Stimulated activated CD4-positive, alpha-beta T cell treated with anti-CD3 and anti-CD28 coated beads, Interleukin-2, amount 100 ng/mL, for 4 hours (primary cell): ENCODE results near the gene HHAT.
"Not testable (repeated sequence)": the region's sequence is repeated elsewhere in the genome, so short reads cannot be mapped to it uniquely, and the experiment has no call there.

ENCODE experiments used
- DNase-seq: peaks from one replicate; pipeline ENCODE4 v3.0.0-alpha.2; 2020; ENCODE audit warnings: low read depth

Gene HHAT

DNA sequence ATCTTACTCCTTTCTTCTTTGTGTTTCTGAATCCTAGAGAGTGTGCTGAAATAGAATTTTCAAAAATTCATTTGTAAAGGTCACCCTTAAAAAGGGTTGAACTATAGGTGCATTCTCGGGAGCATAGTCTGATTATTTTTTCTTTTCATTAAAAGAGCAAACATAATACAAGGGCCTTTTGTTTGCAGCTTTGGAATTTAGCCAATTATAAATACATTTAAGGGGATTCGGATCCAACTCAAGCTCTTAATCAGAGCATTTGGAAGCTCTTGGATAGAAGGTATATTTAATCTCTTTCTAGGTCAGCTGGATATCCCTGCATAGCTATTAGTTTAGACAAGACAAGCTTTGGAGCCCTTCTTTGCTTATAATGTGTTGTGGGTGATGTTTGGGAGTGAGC is 321.7 kb downstream of the HHAT start:
- no peak for DNase-seq

DNA sequence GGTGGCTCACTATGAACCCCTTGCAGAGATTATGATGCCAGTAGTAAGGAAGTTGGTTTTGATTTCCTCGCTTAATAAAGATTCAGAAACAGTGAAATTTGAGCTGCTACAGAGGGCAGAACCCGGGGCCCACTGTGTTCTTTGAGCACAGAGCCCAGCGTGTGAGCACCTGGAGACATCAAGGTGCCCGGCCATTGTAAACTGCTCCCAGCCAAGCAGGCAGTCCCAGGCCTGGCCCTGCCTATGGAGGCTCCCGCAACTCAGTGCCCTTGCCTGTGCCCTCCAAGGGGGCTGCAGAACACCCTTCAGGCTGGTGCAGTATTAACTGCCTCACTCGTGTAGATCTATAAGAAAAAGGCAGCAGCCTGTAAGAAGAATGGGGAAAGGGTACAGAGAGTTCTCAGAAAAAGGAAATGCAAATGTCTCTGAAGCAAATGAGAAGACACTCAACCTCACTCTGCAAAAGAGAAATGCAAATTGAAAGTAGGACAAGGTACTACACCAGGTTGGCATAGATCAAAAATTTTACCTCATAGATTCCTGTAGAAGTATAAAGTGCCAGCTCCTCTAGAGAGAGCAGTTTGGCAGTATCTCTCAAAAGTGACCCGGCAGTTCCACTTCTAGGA is 323.7 kb downstream of the HHAT start:
- no peak for DNase-seq

DNA sequence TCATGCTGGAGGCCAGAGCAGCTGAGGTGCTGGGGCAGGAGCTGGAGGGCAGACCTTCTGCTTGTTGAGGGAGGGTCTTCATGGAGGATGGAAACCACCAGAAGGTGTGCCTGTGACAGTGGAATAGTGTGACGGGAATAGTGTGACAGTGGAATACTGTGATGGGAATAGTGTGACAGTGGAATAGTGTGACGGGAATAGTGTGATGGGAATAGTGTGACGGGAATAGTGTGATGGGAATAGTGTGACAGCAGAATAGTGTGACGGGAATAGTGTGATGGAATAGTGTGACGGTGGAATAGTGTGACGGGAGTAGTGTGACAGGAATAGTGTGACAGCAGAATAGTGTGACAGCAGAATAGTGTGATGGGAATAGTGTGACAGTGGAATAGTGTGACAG is 325.1 kb downstream of the HHAT start:
- no peak for DNase-seq

DNA sequence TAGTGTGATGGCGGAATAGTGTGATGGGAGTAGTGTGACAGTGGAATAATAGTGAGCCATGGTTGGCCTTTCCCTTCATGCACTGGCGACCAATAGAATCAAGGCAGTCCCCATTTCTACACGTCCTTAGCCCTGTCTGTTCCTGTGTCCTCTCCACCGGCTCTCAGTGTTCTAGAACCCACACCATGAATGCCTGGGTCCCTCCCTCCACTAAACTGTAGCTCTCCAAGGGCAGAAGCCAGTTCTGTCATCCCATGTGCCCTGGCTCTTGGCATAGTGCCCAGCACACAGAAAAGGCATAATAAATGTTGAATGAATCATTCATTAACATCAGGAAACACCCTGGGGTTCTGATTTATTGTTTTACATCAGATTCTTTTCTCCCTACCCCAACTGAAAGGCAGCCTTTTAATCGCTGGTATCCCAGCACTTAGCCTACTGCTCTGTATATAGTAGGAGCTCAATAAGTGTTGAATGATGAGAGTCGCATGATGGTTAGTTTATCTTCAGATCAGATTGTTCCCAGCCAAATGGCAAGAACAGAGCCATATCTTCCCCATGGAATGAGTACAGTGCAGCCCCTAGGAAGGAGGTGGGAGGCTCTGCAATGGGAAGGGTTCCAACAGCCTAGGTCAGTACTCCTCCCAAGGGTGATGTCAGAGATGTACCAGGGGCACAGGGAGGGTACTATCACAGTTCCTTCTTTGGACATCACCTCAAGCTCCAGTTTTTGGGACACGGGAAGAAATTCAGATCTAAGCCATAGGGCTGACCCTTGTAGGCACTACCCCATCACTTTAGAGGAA is 325.7 kb downstream of the HHAT start:
- no peak for DNase-seq

DNA sequence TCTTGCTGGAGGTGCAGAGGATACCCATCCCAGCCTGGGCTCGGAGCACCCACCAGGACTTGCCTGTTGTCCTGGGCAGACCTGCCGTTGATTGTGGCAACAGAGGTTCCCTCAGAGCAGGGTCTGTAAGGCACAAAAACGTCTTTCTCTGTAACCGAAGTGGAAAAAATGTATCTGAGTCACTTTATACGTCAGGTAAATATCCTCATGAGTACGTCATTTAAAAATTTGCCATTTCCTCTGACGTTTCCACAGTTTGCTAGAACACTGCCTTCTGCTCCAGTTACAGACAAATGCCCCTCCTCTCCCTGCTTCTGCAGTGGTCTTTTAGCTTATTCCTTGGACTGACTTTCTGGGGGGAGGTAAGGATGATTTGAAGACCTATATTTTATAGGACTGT is 326.8 kb downstream of the HHAT start:
- DNase-seq: no peak

DNA sequence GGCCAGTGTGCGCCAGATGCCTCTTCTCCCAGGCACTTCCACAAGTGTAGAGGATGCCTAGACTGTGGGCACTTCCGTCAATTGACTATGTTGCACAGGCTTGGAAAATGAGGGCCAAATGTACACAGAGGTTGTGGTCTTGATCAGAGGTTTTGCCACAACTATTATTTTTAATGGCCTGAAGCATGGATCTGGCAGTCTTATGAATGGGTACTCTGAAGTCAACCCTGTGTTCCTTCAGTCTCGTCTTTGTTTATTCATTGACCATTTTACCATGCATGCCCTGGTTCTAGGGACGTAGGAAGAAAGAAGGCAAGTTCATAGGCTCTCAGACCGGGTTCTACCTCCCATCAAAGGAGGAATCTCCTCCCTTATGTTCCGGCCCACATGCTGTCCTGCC is 329.1 kb downstream of the HHAT start:
- DNase-seq: no peak

DNA sequence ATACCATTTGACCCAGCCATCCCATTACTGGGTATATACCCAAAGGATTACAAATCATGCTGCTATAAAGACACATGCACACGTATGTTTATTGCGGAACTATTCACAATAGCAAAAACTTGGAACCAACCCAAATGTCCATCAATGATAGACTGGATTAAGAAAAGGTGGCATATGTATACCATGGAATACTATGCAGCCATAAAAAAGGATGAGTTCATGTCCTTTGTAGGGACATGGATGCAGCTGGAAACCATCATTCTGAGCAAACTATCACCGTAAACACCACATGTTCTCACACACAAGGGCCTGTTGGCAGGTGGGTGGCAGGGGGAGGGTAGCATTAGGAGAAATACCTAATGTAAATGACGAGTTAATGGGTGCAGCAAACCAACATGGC is 332.8 kb downstream of the HHAT start:
- not testable (repeated sequence) for DNase-seq

DNA sequence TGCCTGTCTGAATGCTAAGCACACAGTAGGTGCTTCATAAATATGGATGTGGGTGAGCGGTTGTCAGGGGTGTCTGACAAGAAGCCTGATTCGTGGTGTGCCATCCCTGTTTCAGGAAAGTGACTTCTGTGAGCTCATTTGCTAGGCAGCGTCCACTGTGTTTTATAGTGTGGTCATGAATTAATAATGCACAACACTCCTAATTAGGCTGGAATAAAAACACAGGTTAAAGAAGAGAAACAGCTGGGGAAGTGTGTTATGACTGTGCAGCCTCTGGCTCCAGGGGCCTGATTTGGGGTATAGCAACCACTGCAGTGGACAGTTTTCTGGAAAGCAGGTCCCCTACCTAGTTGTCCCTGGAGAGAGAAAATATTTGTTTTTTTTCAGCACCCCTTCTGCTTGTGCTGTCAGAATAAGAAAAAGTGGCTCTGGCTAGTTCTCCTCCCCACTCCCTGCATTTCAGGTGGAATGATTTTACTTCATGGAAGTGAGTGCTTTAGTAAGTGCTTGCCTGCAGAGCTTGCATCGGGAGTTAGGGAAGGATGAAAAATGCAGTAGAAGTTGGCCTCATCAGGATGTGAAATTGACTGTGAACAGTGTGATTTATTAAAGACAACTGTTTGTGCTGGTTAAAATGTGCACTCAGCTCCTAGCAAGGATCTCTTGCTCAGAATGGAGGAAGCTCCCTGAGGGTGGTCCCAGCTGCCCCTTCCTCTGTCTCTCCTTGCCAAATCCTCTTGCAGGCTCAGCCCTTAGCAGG is 333.8 kb downstream of the HHAT start:
- no peak for DNase-seq

DNA sequence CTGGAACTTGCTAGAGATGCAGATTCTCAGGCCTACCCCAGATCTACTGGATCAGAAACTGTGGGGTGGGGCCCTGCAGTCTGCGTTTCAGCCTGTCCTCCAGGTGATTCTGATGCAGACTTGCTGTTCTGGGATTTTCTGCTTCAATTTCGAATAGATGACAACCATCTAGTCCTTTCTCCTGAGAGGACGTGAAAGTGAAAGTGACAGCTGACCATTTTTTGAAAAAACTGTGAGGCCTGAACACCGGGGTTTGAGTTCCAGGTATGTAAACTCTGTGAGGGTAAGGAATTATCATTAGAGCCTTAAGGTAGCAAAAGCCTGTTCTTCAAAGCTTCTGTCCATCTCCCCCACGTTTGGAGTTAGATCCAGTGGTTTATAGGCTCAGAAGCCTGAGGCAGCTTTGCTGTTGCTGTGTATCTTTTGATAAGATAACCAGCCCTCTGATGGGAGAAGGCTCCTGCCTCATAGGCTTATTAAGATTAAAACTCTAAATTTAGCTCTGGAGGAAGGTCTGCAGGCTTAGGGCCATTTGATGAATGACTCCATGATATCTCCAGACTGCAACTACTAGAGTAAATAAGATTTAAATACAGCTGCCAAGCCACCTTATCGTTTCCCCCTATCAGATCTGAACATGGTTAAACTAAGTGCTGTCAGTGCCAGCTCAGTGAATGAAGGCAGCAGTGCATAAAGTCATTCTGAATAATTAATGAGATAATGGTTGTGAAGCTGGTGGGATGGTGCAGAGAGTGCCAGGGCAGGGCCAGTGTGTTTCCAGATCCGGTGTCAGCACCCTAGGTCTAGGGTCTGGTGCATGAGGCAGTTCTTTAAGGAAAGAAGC is 335.2 kb downstream of the HHAT start:
- DNase-seq: no peak

DNA sequence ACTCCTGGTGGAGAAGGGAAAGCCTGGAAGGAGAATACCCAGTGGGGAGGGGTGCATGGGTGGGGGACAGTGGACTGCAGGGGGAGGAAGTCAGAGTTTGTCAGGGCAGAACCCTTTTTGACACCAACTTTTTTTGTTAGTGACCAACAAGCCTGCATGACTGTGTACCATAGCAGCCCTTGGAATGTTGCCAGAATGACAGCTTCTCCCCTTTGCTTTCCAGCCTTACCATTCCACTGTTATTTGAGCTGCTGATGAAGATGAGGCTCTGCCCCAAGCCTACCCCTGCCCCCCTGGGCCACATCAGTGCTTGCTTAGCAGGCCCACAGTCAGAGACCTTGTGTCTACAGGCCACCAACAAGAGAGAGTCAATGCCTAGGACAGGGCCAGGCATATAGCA is 341.2 kb downstream of the HHAT start:
- no peak for DNase-seq

DNA sequence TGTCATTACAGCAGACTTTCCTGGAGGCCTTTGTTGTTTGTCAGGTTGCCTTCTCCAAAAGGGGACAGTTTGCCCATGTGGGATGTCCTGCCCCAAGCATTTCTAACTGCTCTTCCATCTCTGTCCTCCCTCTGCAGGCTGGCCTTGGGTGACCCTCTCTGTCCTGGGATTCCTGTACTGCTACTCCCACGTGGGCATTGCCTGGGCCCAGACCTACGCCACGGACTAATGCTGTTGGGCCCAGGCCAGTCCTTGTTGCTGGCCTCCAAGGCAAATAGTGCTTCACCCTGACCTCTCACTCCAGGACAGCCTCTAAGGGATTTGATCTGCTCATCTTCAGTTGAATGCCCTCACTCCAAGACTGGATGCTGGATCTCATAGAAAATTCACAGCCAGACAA is 345.4 kb downstream of the HHAT start:
- no peak for DNase-seq

DNA sequence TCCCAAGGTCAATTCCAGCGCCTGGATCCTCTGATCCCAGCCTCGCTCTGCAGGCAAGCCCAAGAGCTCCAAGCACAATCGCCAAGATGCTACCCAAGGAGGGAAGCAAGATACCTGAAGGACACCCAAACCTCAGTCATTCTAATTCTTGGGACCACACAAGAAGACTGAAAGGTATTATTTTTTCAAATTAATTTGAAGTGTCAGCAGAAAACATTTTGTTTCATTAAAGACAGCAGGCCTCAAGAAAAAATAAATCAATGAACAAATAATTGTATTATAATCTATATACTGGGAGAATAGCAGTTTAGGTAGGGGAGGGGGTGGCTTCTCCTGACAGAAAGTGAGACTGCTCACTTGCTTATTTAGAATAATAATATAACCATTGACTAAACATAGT is 347.8 kb downstream of the HHAT start:
- DNase-seq: no peak

DNA sequence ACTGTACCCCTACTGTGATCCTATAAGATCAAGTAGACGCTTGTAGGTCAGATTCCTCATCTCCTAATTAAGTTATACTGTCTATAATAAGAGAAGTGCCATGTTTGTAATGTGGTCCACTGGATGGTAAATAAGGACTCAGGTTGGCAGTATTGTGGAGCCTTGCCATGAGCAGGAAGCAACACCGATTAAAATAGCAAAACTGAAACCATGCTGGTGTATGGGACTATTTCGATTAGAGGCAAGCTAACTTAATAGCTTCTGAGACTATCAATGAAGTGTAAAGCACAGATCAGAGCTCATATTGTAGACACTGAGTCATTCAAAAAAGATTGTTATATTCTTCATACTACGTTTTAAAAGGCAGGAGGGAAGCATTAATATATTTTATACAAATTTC is 348.8 kb downstream of the HHAT start:
- no peak for DNase-seq

DNA sequence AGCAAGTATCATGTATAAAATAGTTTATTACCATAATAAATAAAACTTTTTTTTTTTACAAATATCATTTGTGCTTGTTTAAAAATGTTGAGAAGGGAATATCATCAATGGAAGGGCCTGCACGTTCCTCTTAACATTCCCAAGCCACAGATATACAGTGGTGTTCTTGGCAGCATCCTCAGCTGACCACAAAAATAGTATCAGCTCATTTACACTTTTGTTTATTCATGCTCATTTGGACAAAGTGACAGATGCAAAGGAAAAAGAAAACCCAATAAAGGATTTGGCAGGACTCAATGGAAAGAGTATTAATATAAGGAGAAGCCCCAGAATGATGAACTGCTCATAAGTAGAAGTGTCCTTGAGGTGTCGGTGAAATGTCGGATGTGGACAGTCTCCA is 349.6 kb downstream of the HHAT start:
- DNase-seq: no peak

DNA sequence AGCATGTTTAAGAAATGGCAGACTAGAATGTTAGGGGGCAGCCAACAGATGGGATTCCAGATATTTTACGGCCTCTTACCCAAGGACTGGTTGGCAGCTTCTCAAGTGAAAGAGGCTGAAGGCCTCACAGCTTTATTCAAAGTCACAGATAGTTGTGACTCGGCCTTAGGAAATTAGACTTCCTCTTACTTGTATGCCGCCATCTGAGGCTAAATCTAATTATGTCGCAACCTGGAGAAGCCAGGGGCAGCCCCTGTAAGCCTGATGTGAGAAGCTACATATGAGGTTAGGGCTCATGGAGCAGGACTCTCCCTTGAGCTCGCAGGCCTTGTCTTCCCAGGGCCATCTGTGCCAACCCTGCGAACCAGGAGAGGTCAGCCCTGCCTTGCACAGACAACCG is 352.5 kb downstream of the HHAT start:
- no peak for DNase-seq

DNA sequence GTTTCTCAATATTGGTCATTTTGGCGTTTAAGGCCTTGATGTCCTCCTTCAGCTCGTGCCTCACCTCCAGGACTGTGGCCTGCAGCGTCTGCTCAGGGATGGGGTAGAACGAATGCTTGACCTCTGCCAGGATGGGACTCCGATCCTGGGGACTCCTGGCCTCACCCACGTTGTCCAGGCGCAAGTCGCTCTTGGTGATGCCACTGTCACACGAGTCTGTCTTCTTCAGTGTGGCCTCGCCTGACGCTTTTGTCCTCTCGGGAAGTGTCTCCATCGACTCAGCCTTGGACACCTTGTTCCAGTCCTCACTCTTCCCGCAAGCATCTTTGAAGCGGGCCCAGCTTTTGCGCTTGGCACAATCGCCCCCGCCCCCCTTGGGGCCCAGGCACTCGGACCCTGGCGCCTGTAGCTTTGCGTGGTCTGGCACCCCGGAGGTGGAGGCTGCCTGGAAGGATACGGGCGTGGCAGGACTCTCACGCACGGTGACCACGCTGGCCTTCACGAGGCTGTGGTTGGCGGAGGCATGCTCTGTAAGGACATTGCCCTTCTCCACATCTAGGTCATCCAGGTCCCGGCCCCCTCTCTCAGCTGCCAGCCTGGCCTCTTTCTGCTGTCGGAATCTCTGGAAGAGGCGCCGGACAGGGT is 354.8 kb downstream of the HHAT start:
- DNase-seq: no peak

DNA sequence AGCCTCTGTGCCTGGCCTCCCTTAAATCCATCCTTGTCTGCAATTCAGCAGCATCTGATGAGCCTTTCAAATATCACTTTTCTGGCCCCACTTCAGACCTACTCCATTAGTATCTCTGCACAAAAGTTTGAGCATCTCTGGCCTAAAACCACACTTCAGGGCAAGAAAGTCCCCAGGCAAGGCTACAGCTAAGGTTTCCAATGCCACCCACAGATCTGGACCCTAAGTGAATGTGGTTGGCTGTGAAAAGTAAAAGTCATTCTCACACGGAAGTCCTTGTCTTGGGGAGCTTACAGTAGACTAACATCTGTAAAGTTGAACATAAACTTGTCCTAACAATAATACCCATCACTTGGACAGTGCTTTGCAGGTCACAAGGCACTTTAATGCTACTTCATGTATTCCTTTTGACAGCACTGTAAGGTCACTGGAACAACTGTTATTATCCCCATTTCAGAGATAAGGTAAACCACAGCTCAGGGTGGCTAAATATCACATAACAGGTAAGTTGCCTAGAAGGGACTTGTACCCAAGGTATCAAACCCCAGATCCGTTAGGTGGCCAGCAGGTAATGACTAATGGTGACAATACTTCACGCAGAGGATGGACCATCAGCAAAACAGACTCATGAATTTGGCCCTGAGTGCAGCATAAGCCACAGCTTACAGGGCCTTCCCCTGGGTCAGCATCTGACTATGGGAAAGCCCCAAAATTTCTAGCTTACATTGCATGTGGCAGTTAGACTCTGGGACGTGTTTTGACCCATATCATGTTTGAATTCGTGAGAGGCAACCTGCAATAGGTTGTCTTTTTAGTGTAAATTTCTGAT is 356.0 kb downstream of the HHAT start:
- no peak for DNase-seq

DNA sequence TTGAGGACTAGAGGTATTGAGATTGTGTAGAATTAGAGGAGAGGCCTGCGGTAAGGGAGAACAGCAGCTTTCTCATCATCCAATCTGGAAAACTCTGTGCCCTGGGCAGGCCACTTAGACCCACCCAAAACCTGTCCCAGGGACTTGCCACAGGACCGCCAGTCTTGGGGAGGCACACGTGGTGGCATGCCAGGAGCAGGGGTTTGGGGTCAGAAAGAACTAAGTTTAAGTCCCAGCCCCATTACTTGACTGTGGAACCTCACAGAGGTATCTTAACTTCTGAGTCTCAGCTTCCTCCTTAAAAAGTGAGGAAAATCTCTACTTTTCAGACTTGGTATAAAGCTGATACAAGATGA is 356.6 kb downstream of the HHAT start:
- DNase-seq: no peak

DNA sequence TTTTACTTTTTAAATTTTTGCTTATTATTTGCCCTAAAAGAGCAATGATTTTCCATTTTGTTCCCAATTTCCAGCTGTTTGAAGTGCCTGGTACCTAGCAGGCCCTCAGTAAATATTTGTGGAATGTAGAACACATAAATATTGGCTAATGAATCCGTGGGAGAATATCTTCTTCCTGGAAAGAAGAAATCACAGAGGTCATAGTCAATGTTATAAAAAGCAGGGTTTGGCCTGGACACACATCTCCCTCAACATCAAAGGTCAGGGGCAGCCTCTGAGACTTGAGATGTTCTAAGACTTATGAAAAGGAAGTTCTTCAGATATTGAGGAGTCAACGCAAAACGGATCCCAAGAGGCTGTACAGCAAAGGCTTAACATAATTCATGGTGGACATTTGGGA is 358.1 kb downstream of the HHAT start:
- DNase-seq: no peak

DNA sequence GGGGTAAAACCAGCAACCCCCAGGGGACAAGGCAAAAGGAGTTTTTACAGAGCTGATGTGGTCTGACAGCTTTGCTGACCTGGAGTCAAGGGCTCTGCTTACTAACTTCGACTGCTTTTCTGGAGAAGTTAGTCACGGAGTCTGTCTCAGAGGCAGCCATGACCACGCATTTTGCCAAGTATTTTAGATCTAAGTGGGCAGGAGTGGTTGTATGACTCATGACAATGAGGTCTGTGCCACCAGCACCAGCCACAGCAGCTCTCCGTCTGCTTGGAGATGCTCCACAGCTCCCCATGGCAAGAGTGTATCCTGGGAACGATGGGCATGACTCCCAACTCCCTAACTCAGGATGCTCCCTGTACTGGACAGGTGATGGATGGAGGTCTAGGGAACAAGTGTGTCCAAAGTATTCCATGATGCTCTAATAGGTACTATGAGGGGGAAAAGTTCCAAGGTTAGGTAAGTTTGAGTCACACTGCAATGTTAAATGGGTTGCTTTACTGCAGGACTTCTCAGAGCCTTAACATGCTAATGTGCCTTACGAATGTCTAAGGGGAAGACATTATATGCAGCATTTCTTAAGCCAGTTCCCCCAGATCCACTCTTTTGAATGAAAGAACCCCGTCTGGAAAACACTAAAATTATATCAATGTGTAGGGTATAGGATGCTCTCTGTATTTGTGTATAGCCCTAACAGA is 359.0 kb downstream of the HHAT start:
- no peak for DNase-seq
